ENCODE data around the gene KRT80. TPM values are rescaled to one million over a fixed set of nuclear protein-coding genes. Genes with fewer than 3 reads are reported as not detected.

The KRT80 gene
- total RNA-seq, 2 donors from 2014 or later: 0.30 to 1.5 TPM

DNA sequence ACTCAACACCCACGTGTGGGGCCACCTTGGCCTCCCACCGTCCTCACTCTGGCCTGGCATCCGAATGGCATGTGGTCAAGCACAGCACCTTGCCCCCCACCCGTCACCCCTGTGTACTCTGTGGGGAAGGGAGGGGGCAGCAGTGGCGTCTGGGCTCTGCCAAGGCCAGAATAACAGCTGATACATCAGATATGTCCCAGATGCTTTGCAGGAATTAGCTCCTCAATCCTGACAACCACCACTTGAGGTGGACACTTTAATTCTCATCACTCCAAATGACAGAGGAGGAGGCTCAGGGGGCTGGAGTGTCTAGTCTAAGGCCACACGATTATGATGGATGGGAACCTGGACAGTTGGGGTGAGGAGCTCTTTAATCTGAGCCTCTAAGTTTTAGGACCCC is 1.7 kb upstream of the KRT80 start:
- no peak for TF ChIP-seq CTCF (IDR thresholded peaks at IDR 0.05)
- H3K4me3 ChIP-seq: no peak overlapping the region
- H3K4me1 ChIP-seq: peaks cover 0 to 57% of the 10 kb centered on the region in 2 donors
- DNase-seq (ENCODE audit: low spot score): no peak
- no peaks in the 10 kb centered on the region for H3K9me3 ChIP-seq
- H3K27me3 ChIP-seq: no peaks in the 10 kb centered on the region
- H3K36me3 ChIP-seq: no peaks in the 10 kb centered on the region
- H3K27ac ChIP-seq: no peak overlapping the region

DNA sequence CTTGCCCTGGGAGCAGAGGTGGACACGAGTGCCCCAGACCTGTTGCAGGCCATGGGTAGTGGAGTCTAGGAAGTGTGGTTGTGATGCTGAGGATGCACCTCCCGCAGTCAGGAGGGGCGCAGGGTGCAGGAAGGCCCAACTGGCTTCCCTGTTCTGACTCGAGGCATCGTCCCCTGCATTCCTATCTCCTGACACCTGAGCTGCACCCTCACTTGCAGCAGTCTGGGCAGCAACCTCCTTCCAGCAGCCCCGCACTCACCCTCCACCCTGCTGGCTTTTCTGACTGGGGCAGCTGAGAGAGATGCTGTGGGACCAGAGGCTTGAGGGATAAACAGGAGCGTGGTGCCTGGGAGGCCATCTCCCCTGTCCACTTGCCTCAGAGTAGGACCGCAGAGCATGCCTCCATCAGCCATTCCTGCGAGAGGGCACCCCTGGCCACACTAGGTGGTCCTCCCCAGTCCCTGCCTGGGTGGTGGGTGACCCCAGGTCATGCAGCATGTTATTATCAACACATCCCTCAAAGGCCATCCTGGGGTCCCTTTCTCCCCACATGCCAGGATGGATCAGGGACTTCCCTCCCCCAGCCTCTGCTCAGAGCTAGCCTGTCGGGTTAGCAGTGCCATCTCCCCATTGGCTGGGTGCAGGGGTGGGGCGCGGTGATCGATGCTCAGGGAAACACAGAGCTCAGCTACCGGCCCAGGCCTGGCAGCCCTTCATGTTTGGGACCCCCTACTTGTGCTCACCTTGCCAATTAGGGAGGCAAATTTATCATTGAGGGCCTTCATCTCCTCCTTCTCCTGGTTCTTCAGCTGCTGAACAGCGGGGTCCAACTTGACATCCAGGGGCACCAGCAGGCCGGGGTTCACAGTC is 719 bp downstream of the KRT80 start:
- peak overlapping the region in 1 of 2 donors; percentile 52 for H3K27ac ChIP-seq
- no peak for TF ChIP-seq CTCF (IDR thresholded peaks at IDR 0.05)

DNA sequence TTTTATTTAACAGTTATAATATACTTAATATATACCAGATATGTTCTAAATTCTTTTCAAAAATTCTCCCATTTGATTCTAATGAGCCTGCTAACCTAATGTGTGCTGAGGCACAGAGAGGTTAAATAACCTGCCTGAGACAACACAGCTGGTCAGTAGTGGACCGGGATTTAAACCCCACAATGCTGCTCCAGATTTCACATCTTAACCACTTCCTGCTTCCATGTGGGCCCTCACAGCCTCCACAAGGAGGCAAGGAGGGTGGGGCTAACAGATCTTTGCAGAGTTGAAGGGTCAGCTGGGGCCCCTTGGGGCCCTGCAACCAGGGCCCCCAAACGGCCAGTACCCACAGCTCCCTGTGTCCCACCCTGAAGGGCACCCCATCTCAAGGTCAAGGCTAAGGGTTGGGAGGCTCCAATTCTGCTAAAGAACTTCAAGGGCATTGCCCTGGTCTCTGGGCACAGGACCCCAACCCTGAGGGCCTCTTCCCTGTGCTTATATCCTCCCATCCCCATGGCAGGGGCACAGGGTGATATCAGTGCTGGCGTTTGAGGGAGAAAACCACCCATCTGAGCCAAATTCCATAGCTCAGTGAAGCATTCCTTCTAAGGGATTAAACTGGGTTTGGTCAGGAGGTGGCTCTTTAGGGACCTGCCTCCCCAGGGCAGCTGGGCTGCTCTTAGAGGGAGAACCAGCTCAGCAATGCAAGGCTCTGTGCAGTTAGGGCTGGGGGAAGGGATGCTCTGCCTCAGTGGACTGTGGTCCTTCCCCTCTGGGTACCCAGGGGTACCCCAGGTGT is 2.2 kb downstream of the KRT80 start:
- no peak overlapping the region for H3K27ac ChIP-seq
- DNase-seq (ENCODE audit: low spot score): no peak
- H3K36me3 ChIP-seq: no peaks in the 10 kb centered on the region
- peaks cover 0 to 62% of the 10 kb centered on the region in 2 donors for H3K4me1 ChIP-seq
- H3K4me3 ChIP-seq: no peak overlapping the region
- no peak for TF ChIP-seq CTCF (IDR thresholded peaks at IDR 0.05)
- no peaks in the 10 kb centered on the region for H3K27me3 ChIP-seq
- H3K9me3 ChIP-seq: no peaks in the 10 kb centered on the region

More for the DNA sequence above, 719 bp downstream of the KRT80 start:
- H3K36me3 ChIP-seq: no peaks in the 10 kb centered on the region
- peaks cover 0 to 54% of the 10 kb centered on the region in 2 donors for H3K4me1 ChIP-seq
- no peaks in the 10 kb centered on the region for H3K9me3 ChIP-seq
- H3K27me3 ChIP-seq: no peaks in the 10 kb centered on the region
- H3K4me3 ChIP-seq: no peak overlapping the region
- DNase-seq (ENCODE audit: low spot score): no peak

- Histone ChIP-seq H3K27ac (no peak overlapping the region), H3K27me3 (no peaks in the 10 kb centered on the region), H3K36me3 (no peaks in the 10 kb centered on the region), H3K4me3 (no peak overlapping the region), H3K4me1 (peaks cover 0 to 59% of the 10 kb centered on the region in 2 donors), H3K9me3 (no peaks in the 10 kb centered on the region)
- TF ChIP-seq CTCF (IDR thresholded peaks at IDR 0.05): no peak
- no peak for DNase-seq (ENCODE audit: low spot score)
Measured at GRCh38 chr12:52188658-52189057, 3.2 kb downstream of the KRT80 start.

DNA sequence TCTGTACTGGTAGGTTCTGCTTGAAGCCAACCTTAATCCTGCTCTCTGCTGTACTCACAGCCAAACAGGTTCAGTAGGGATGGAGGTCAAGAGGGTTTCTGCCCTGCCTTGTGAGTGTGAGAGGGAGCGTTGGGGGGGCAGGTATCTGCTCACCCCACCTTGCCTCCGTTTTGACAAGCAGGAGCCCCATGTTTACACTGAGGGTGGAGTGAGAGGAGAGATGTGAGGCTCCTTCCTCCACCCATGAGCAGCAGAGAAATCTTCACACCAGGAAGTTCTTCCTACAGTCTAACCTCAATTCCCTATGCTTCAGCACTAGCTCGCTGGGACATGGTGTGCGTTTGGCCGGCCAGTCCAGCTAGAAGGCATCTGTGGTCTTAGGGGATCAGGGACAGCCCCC is 4.2 kb downstream of the KRT80 start:
- no peaks in the 10 kb centered on the region for H3K9me3 ChIP-seq
- H3K4me1 ChIP-seq: peaks cover 0 to 59% of the 10 kb centered on the region in 2 donors
- no peaks in the 10 kb centered on the region for H3K36me3 ChIP-seq
- no peaks in the 10 kb centered on the region for H3K27me3 ChIP-seq
- no peak for DNase-seq (ENCODE audit: low spot score)
- H3K27ac ChIP-seq: no peak overlapping the region
- no peak for TF ChIP-seq CTCF (IDR thresholded peaks at IDR 0.05)
- no peak overlapping the region for H3K4me3 ChIP-seq

All from right atrium auricular region (tissue), 2 donors.